ENCODE measurements around the gene SGF29. TPM values are rescaled to one million over a fixed set of nuclear protein-coding genes. Genes with fewer than 3 reads are reported as not detected.
"Not testable (repeated sequence)": the region's sequence is repeated elsewhere in the genome, so short reads cannot be mapped to it uniquely, and the experiment has no call there.

SGF29 gene
- total RNA-seq, 2 donors from 2014 or later, result 42.4 to 60.0 TPM

- H3K36me3 Mint-ChIP-seq (ENCODE audit: insufficient read depth in 2 of 2), result peaks cover 12 to 29% of the 10 kb centered on the region in 2 donors
- H3K4me3 Mint-ChIP-seq, result no peak overlapping the region
- H3K27me3 Mint-ChIP-seq (ENCODE audit: low read depth), result no peaks in the 10 kb centered on the region
- ATAC-seq (replicated peaks in 1 of 2) (no peak), DNase-seq (no peak)
- H3K4me1 Mint-ChIP-seq (ENCODE audit: low read depth), result peaks cover 25% of the 10 kb centered on the region
- no peak overlapping the region for H3K27ac Mint-ChIP-seq
- H3K9me3 Mint-ChIP-seq, result peaks cover 2 to 3% of the 10 kb centered on the region in 2 donors
Observed at GRCh38 chr16:28562199-28562598, 8.5 kb downstream of the SGF29 start.

- Mint-ChIP-seq H3K36me3 (ENCODE audit: insufficient read depth in 2 of 2) (peaks cover 17 to 32% of the 10 kb centered on the region in 2 donors), H3K27me3 (ENCODE audit: low read depth) (no peaks in the 10 kb centered on the region), H3K27ac (no peak overlapping the region), H3K4me3 (no peak overlapping the region), H3K4me1 (ENCODE audit: low read depth) (peaks cover 21% of the 10 kb centered on the region), H3K9me3 (peaks cover 6 to 9% of the 10 kb centered on the region in 2 donors)
- ATAC-seq (replicated peaks in 1 of 2) (no peak), DNase-seq (no peak)
Observed at GRCh38 chr16:28563218-28563617, 9.5 kb downstream of the SGF29 start.

- not testable (repeated sequence) for H3K27ac Mint-ChIP-seq; H3K27me3 Mint-ChIP-seq (ENCODE audit: low read depth); ATAC-seq (replicated peaks in 1 of 2); H3K4me1 Mint-ChIP-seq (ENCODE audit: low read depth); H3K9me3 Mint-ChIP-seq; DNase-seq; H3K4me3 Mint-ChIP-seq
- peaks cover 12 to 19% of the 10 kb centered on the region in 2 donors for H3K36me3 Mint-ChIP-seq (ENCODE audit: insufficient read depth in 2 of 2)
Observed at GRCh38 chr16:28566233-28566925, 12.7 kb downstream of the SGF29 start.

- peaks cover 12 to 19% of the 10 kb centered on the region in 2 donors for H3K36me3 Mint-ChIP-seq (ENCODE audit: insufficient read depth in 2 of 2)
Observed at GRCh38 chr16:28567292-28567691, 13.6 kb downstream of the SGF29 start.

GRCh38 chr16:28569021-28569420 lies 15.3 kb downstream of the SGF29 start:
- no peak overlapping the region for H3K27ac Mint-ChIP-seq
- H3K27me3 Mint-ChIP-seq (ENCODE audit: low read depth), result no peaks in the 10 kb centered on the region
- H3K36me3 Mint-ChIP-seq (ENCODE audit: insufficient read depth in 2 of 2), result peaks cover 12 to 19% of the 10 kb centered on the region in 2 donors
- ATAC-seq (replicated peaks in 1 of 2) (no peak), DNase-seq (no peak)
- H3K9me3 Mint-ChIP-seq, result peaks cover 6 to 9% of the 10 kb centered on the region in 2 donors
- H3K4me3 Mint-ChIP-seq, result no peak overlapping the region
- H3K4me1 Mint-ChIP-seq (ENCODE audit: low read depth), result peaks cover 8% of the 10 kb centered on the region

More at GRCh38 chr16:28567292-28567691, 13.6 kb downstream of the SGF29 start:
- H3K27me3 Mint-ChIP-seq (ENCODE audit: low read depth), result no peaks in the 10 kb centered on the region
- no peak overlapping the region for H3K27ac Mint-ChIP-seq
- peaks cover 6 to 9% of the 10 kb centered on the region in 2 donors for H3K9me3 Mint-ChIP-seq
- H3K4me1 Mint-ChIP-seq (ENCODE audit: low read depth), result peaks cover 6% of the 10 kb centered on the region
- ATAC-seq (replicated peaks in 1 of 2), result no peak
- no peak overlapping the region for H3K4me3 Mint-ChIP-seq
- no peak for DNase-seq

- Mint-ChIP-seq H3K36me3 (ENCODE audit: insufficient read depth in 2 of 2) (peaks cover 11 to 18% of the 10 kb centered on the region in 2 donors), H3K4me3 (no peak overlapping the region), H3K9me3 (peaks cover 6 to 9% of the 10 kb centered on the region in 2 donors), H3K27me3 (ENCODE audit: low read depth) (no peaks in the 10 kb centered on the region), H3K4me1 (ENCODE audit: low read depth) (peaks cover 5% of the 10 kb centered on the region), H3K27ac (no peak overlapping the region)
- no peak for DNase-seq
- ATAC-seq (replicated peaks in 1 of 2), result no peak
Observed at GRCh38 chr16:28569968-28570752, 16.4 kb downstream of the SGF29 start.

GRCh38 chr16:28572696-28573510 lies 19.2 kb downstream of the SGF29 start:
- H3K4me1 Mint-ChIP-seq (ENCODE audit: low read depth), result peaks cover 5% of the 10 kb centered on the region

GRCh38 chr16:28573738-28574718 lies 20.3 kb downstream of the SGF29 start:
- H3K27me3 Mint-ChIP-seq (ENCODE audit: low read depth), result no peaks in the 10 kb centered on the region
- H3K4me3 Mint-ChIP-seq, result no peak overlapping the region
- no peak for DNase-seq
- no peak overlapping the region for H3K27ac Mint-ChIP-seq
- ATAC-seq (replicated peaks in 1 of 2), result no peak
- peaks cover 5% of the 10 kb centered on the region for H3K4me1 Mint-ChIP-seq (ENCODE audit: low read depth)
- H3K36me3 Mint-ChIP-seq (ENCODE audit: insufficient read depth in 2 of 2), result no peaks in the 10 kb centered on the region
- no peaks in the 10 kb centered on the region for H3K9me3 Mint-ChIP-seq

More at GRCh38 chr16:28572696-28573510, 19.2 kb downstream of the SGF29 start:
- H3K27me3 Mint-ChIP-seq (ENCODE audit: low read depth), result no peaks in the 10 kb centered on the region
- no peaks in the 10 kb centered on the region for H3K36me3 Mint-ChIP-seq (ENCODE audit: insufficient read depth in 2 of 2)
- ATAC-seq (replicated peaks in 1 of 2) (no peak), DNase-seq (no peak)
- H3K27ac Mint-ChIP-seq, result no peak overlapping the region
- H3K9me3 Mint-ChIP-seq, result no peaks in the 10 kb centered on the region
- H3K4me3 Mint-ChIP-seq, result no peak overlapping the region

- H3K9me3 Mint-ChIP-seq, result no peaks in the 10 kb centered on the region
- ATAC-seq (replicated peaks in 1 of 2) (no peak), DNase-seq (no peak)
- H3K27me3 Mint-ChIP-seq (ENCODE audit: low read depth), result no peaks in the 10 kb centered on the region
- H3K27ac Mint-ChIP-seq, result no peak overlapping the region
- no peaks in the 10 kb centered on the region for H3K36me3 Mint-ChIP-seq (ENCODE audit: insufficient read depth in 2 of 2)
- no peak overlapping the region for H3K4me3 Mint-ChIP-seq
- H3K4me1 Mint-ChIP-seq (ENCODE audit: low read depth), result peaks cover 5% of the 10 kb centered on the region
Observed at GRCh38 chr16:28574925-28575324, 21.2 kb downstream of the SGF29 start.

GRCh38 chr16:28575446-28576109 lies 21.9 kb downstream of the SGF29 start:
- Mint-ChIP-seq H3K36me3 (ENCODE audit: insufficient read depth in 2 of 2) (no peaks in the 10 kb centered on the region), H3K9me3 (no peaks in the 10 kb centered on the region), H3K4me3 (no peak overlapping the region), H3K27ac (no peak overlapping the region), H3K27me3 (ENCODE audit: low read depth) (no peaks in the 10 kb centered on the region), H3K4me1 (ENCODE audit: low read depth) (peaks cover 5% of the 10 kb centered on the region)
- DNase-seq (no peak), ATAC-seq (replicated peaks in 1 of 2) (no peak)

GRCh38 chr16:28580726-28581315 lies 27.1 kb downstream of the SGF29 start:
- Mint-ChIP-seq H3K4me1 (ENCODE audit: low read depth) (no peaks in the 10 kb centered on the region), H3K27me3 (ENCODE audit: low read depth) (no peaks in the 10 kb centered on the region), H3K9me3 (no peaks in the 10 kb centered on the region), H3K36me3 (ENCODE audit: insufficient read depth in 2 of 2) (peaks cover 0 to 5% of the 10 kb centered on the region in 2 donors), H3K27ac (no peak overlapping the region), H3K4me3 (no peak overlapping the region)
- DNase-seq (no peak), ATAC-seq (replicated peaks in 1 of 2) (no peak)
